GM19238 (cell line): Measurements from ENCODE around the gene SCARB1.

Experiments
- DNase-seq: peaks from one replicate; pipeline ENCODE4 v3.0.0; 2011; ENCODE audit warnings: low spot score; ENCODE audit not compliant: insufficient read length

The SCARB1 gene

DNA sequence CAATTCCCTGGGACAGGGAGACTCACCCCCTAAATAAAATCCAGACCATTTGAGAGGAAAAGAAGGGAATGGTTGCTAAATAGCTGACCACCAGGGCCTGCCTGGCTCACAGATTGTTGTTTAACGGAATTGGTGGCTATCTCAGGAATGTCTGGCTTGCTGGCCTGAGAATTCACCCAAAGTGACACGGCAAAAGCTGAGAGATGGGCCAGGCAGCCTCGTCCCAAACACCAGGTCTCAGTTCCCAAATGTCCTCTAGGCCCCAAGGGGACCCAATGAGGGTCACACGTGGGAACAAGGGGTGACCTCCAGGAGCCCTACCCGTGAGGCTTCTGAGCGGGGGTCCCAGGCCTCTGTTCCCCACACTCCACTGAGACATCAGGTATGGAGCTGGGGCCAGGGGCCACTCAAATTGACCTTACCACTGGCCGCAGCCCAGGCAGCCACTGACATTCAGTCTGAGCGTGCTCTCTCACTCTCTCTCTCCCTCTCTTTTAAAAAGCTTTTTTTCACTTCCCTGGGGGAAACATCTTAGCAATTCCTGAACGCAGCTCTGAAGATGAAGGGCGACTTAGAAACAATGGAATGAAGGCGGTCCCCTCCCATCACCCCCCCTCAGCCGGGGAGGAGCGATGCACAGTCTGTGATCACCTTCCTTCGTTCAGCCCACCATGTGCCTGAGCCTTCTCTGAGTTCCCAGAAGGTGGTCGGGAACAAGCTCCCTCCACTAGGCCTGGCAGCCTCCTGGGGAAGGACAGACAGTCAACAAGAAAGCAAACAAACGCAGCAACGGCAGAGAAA, 131.2 kb downstream of the SCARB1 start:
- no peak for DNase-seq

- DNase-seq = no peak
These were observed 131.8 kb downstream of the SCARB1 start for GRCh38 chr12:124731869-124732268.

- DNase-seq = no peak
These were observed 133.2 kb downstream of the SCARB1 start for GRCh38 chr12:124730455-124730932.

DNA sequence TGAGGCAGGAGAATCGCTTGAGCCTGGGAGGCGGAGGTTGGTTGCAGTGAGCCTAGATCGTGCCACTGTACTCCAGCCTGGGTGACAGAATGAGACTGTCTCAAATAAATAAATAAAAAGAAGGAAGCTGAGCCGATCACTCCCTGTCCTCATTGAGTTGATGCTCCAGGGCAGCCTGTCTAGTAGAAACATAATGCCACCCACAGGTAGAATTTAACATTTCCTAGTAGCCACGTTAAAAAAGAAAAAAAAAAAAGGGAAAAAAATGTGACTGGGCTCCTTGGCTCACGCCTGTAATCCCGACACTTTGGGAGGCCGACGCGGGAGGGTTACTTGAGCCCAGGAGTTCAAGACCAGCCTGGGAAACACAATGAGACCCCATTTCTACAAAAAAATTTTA, 135.7 kb downstream of the SCARB1 start:
- DNase-seq = no peak

DNA sequence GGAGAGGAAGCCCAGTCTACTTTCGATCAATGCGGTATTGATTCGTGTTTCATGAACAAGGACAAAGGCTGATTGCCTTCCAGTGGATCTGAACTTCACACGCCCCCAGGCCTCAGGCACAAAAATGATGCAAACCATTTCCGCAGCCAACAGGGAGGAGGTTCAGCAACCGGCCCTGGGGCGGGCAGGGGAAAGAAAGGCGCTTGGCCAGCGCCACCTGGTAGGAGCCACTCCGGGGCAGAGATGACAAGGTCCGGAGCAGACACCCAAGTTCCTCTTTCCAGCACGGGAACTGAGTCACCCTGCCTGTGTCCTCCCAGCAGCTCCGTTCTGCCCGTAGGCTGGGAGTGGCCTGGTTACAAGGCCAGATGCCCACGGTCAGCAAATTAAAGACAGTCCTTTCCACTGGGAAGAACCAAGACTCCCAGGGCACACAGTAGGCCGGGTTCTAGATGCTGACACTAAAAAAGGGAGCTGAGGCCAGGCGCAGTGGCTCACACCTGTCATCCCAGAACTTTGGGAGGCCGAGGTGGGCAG, 136.3 kb downstream of the SCARB1 start:
- peak; percentile 41 for DNase-seq
